SK-N-SH treated with all-trans-retinoic acid at 6 μM for 48 hours (cell line): Measurements from ENCODE around the gene CATSPER4.

Experiments
- ATAC-seq: fragments of 200-7000 bp; cut with Tn5 transposase; 3 replicates; pipeline ENCODE4 v1.9.1; 2020; ENCODE audit warnings: mild to moderate bottlenecking, moderate library complexity
- ARNTL ChIP-seq: fragments of 450-650 bp; formaldehyde crosslinking; IDR thresholded peaks from 2 replicates; pipeline ENCODE4 v1.5.0; 2020; ENCODE audit warnings: low read depth, mild to moderate bottlenecking, moderate library complexity, borderline replicate concordance
- BACH2 ChIP-seq: fragments of 250-450 bp; sonication (Bioruptor Pico); IDR thresholded peaks from 2 replicates; pipeline ENCODE4 v1.9.0; 2021; ENCODE audit warnings: mild to moderate bottlenecking, borderline replicate concordance
- CREB5 ChIP-seq: fragments of 250-450 bp; sonication (Bioruptor Pico); IDR thresholded peaks from 2 replicates; pipeline ENCODE4 v1.5.1; 2020; ENCODE audit warnings: low read depth, mild to moderate bottlenecking, moderate library complexity
- CSDC2 ChIP-seq: fragments of 250-450 bp; sonication (Bioruptor Pico); IDR thresholded peaks from 2 replicates; pipeline ENCODE4 v1.5.0; 2020; ENCODE audit warnings: mild to moderate bottlenecking, moderate library complexity
- CSRNP3 ChIP-seq: fragments of 250-450 bp; sonication (Bioruptor Pico); IDR thresholded peaks from 2 replicates; pipeline ENCODE4 v1.5.1; 2021; ENCODE audit warnings: mild to moderate bottlenecking, moderate library complexity
- ESRRG ChIP-seq: fragments of 250-450 bp; sonication (Bioruptor Pico); IDR thresholded peaks from 2 replicates; pipeline ENCODE4 v1.6.1; 2021; ENCODE audit warnings: mild to moderate bottlenecking
- GLIS3 ChIP-seq: fragments of 250-450 bp; sonication (Bioruptor Pico); IDR thresholded peaks from 2 replicates; pipeline ENCODE4 v1.5.0; 2020; ENCODE audit warnings: mild to moderate bottlenecking, moderate library complexity
- ISL1 ChIP-seq: fragments of 250-450 bp; sonication (Bioruptor Pico); IDR thresholded peaks from 2 replicates; pipeline ENCODE4 v2.1.2; 2022; ENCODE audit warnings: mild to moderate bottlenecking, moderate library complexity
- OSR1 ChIP-seq: fragments of 250-450 bp; sonication (Bioruptor Pico); IDR thresholded peaks from 2 replicates; pipeline ENCODE4 v1.8.0; 2022; ENCODE audit warnings: moderate library complexity, mild to moderate bottlenecking, inconsistent platforms
- PPARA ChIP-seq: fragments of 250-450 bp; sonication (Bioruptor Pico); IDR thresholded peaks from 2 replicates; pipeline ENCODE4 v1.5.0; 2020; ENCODE audit warnings: mild to moderate bottlenecking, borderline replicate concordance
- SNAI2 ChIP-seq: fragments of 250-450 bp; sonication (Bioruptor Pico); IDR thresholded peaks from 2 replicates; pipeline ENCODE4 v1.5.0; 2020; ENCODE audit warnings: mild to moderate bottlenecking, moderate library complexity
- TCF4 ChIP-seq: fragments of 250-450 bp; sonication (Bioruptor Pico); IDR thresholded peaks from 2 replicates; pipeline ENCODE4 v1.8.0; 2021; ENCODE audit warnings: mild to moderate bottlenecking, moderate library complexity, borderline replicate concordance
- TOX ChIP-seq: fragments of 250-450 bp; sonication (Bioruptor Pico); IDR thresholded peaks from 2 replicates; pipeline ENCODE4 v1.8.0; 2021; ENCODE audit warnings: mild to moderate bottlenecking, moderate library complexity, borderline replicate concordance
- TSHZ2 ChIP-seq: fragments of 250-450 bp; sonication (Bioruptor Pico); IDR thresholded peaks from 2 replicates; pipeline ENCODE4 v1.5.0; 2020; ENCODE audit warnings: mild to moderate bottlenecking, moderate library complexity
- ZC3H10 ChIP-seq: fragments of 250-450 bp; sonication (Bioruptor Pico); IDR thresholded peaks from 2 replicates; pipeline ENCODE4 v1.5.1; 2021; ENCODE audit warnings: mild to moderate bottlenecking, moderate library complexity
- ZFP3 ChIP-seq: fragments of 250-450 bp; sonication (Bioruptor Pico); IDR thresholded peaks from 2 replicates; pipeline ENCODE4 v1.5.0; 2020; ENCODE audit warnings: mild to moderate bottlenecking, moderate library complexity
- ZFP30 ChIP-seq: fragments of 450-650 bp; formaldehyde crosslinking; IDR thresholded peaks from 2 replicates; pipeline ENCODE4 v1.5.0; 2022; ENCODE audit warnings: mild to moderate bottlenecking, moderate library complexity
- ZNF70 ChIP-seq: fragments of 450-650 bp; formaldehyde crosslinking; IDR thresholded peaks from 2 replicates; pipeline ENCODE4 v1.5.0; 2020; ENCODE audit warnings: mild to moderate bottlenecking, moderate library complexity
- ZNF8 ChIP-seq: fragments of 450-650 bp; formaldehyde crosslinking; IDR thresholded peaks from 2 replicates; pipeline ENCODE4 v1.5.0; 2020; ENCODE audit warnings: mild to moderate bottlenecking, moderate library complexity
- TF ChIP-seq, protein P1 (sequence below): fragments of 250-450 bp; sonication (Bioruptor Pico); IDR thresholded peaks from 2 replicates; pipeline ENCODE4 v1.8.0; 2021; ENCODE audit warnings: low read depth, mild to moderate bottlenecking, moderate library complexity, borderline replicate concordance

CATSPER4 gene

DNA sequence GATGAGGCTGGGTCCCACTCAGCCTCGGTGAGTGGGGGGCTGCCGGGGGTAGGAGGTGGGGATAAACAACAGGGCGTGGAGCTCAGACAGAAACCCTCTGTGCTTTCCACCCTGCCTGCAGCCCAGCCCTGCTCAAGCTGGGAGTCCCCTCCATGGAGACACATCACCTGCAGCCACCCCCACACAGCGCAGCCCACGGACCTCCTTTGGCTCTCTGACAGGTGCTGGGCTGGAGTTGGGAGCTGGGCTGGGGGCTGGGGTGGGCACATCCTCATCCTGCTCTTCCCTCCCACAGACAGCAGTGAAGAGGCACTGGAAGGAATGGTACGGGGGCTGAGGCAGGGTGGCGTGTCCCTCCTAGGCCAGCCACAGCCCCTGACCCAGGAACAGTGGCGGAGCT, 1.9 kb upstream of the CATSPER4 start:
- no peak for ATAC-seq
- TF ChIP-seq ZC3H10 (CRISPR knock-in tag) (no peak), OSR1 (CRISPR knock-in tag) (no peak)

DNA sequence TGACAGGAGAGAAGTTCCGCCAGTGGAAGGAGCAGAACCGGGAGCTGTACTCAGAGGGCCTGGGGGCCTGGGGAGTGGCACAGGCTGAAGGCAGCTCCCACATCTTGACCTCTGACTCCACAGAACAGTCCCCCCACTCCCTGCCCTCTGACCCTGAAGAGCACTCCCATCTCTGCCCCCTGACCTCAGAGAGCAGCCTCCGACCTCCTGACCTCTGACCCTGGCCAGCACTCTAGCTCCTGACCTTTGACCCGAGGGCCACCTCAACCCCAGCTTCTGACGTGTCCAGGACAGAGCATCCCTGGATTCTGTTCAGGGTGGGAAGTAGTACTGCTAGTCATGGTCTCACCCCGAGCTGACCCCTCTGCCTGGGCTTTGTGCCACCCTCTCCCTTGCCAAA, 1.1 kb upstream of the CATSPER4 start:
- ATAC-seq, result no peak
- no peak for TF ChIP-seq ZNF8
- TF ChIP-seq CREB5 (CRISPR knock-in tag), result no peak
- TF ChIP-seq PPARA, result no peak
- no peak for TF ChIP-seq BACH2 (CRISPR knock-in tag)
- TF ChIP-seq ARNTL (CRISPR knock-in tag), result no peak
- TF ChIP-seq TSHZ2 (CRISPR knock-in tag), result no peak
- TF ChIP-seq, protein P1, sequence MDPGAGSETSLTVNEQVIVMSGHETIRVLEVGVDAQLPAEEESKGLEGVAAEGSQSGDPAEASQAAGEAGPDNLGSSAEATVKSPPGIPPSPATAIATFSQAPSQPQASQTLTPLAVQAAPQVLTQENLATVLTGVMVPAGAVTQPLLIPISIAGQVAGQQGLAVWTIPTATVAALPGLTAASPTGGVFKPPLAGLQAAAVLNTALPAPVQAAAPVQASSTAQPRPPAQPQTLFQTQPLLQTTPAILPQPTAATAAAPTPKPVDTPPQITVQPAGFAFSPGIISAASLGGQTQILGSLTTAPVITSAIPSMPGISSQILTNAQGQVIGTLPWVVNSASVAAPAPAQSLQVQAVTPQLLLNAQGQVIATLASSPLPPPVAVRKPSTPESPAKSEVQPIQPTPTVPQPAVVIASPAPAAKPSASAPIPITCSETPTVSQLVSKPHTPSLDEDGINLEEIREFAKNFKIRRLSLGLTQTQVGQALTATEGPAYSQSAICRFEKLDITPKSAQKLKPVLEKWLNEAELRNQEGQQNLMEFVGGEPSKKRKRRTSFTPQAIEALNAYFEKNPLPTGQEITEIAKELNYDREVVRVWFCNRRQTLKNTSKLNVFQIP (CRISPR knock-in tag), result no peak
- no peak for TF ChIP-seq CSDC2
- TF ChIP-seq ZFP3, result no peak
- no peak for TF ChIP-seq TOX (CRISPR knock-in tag)
- TF ChIP-seq ISL1 (CRISPR knock-in tag), result no peak
- TF ChIP-seq, all 23 proteins: peak for 0

- ATAC-seq, result no peak
Measured at GRCh38 chr1:26189751-26190275, 589 bp upstream of the CATSPER4 start.

DNA sequence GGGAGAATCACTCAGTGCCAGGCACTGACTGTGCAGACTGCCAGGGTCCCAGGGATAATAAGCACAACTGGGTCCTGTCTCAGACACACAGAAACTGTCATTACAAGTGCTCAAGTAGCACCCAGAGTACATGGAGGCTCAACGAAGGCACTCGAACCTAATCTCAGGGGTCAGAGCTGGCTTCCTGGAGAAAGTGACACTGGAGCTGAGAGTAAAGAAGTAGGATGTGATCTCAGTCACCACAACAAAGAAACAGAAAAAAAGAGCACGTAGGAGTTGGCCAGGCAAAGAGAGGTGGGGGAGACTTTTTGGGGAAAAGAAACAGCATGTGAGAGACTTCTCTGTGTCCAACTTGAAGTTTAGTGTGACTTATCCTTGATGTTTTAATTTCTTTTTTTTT, 1.3 kb downstream of the CATSPER4 start:
- ATAC-seq, result no peak
- TF ChIP-seq GLIS3 (CRISPR knock-in tag), result no peak
- TF ChIP-seq TSHZ2 (CRISPR knock-in tag), result no peak
- TF ChIP-seq PPARA, result no peak
- TF ChIP-seq TCF4, result no peak
- TF ChIP-seq ZFP30, result no peak
- TF ChIP-seq CSRNP3 (CRISPR knock-in tag), result no peak
- TF ChIP-seq ESRRG, result no peak
- TF ChIP-seq SNAI2, result no peak

More at GRCh38 chr1:26189751-26190275, 589 bp upstream of the CATSPER4 start:
- TF ChIP-seq ZNF70 (CRISPR knock-in tag), result no peak
